Astrocyte (in vitro differentiated cells and primary cell): ENCODE data around the gene SLIT3.

Experiments
- CTCF ChIP-seq: IDR thresholded peaks from 2 replicates; pipeline ENCODE4 v1.5.1; 2011; ENCODE audit warnings: low read depth, mild to moderate bottlenecking, inconsistent platforms, low read length, moderate library complexity; ENCODE audit not compliant: insufficient read depth
- EZH2 ChIP-seq: IDR thresholded peaks from 2 replicates; pipeline ENCODE4 v1.6.1; 2012; ENCODE audit warnings: mild to moderate bottlenecking, low read length, inconsistent platforms; ENCODE audit not compliant: insufficient read depth

- TF ChIP-seq CTCF (no peak), EZH2 (no peak)
Observed at GRCh38 chr5:168860081-168860480, 440.9 kb downstream of the SLIT3 start.
